Effector memory CD4-positive, alpha-beta T cell (primary cell): ENCODE measurements around the gene PTPN18.

Source experiments
- DNase-seq, 3 donors: peaks; one replicate each; pipeline ENCODE4 v3.0.0-alpha.2; 2020
- H3K27ac ChIP-seq: 2 replicates; pipeline ENCODE4 v1.7.0; 2013; ENCODE audit warnings: mild to moderate bottlenecking, low read length, moderate library complexity; ENCODE audit not compliant: insufficient read depth, poor library complexity, severe bottlenecking
- H3K27me3 ChIP-seq: replicated peaks from 2 replicates; pipeline ENCODE4 v1.7.0; 2013; ENCODE audit warnings: mild to moderate bottlenecking, low read length; ENCODE audit not compliant: insufficient read depth, control insufficient read depth, poor library complexity, severe bottlenecking
- H3K36me3 ChIP-seq: 2 replicates; pipeline ENCODE4 v1.7.0; 2013; ENCODE audit warnings: mild to moderate bottlenecking, low read length, moderate library complexity; ENCODE audit not compliant: control insufficient read depth, insufficient read depth
- H3K4me1 ChIP-seq: 2 replicates; pipeline ENCODE4 v1.7.0; 2013; ENCODE audit warnings: low read length, mild to moderate bottlenecking; ENCODE audit not compliant: control insufficient read depth, insufficient read depth, poor library complexity, severe bottlenecking
- H3K4me3 ChIP-seq: 2 replicates; pipeline ENCODE4 v1.7.0; 2013; ENCODE audit warnings: low read length, low read depth, mild to moderate bottlenecking; ENCODE audit not compliant: insufficient read depth, poor library complexity, severe bottlenecking
- H3K9me3 ChIP-seq: 2 replicates; pipeline ENCODE4 v1.7.0; 2013; ENCODE audit warnings: mild to moderate bottlenecking, low read length, moderate library complexity; ENCODE audit not compliant: control insufficient read depth

The PTPN18 gene

DNA sequence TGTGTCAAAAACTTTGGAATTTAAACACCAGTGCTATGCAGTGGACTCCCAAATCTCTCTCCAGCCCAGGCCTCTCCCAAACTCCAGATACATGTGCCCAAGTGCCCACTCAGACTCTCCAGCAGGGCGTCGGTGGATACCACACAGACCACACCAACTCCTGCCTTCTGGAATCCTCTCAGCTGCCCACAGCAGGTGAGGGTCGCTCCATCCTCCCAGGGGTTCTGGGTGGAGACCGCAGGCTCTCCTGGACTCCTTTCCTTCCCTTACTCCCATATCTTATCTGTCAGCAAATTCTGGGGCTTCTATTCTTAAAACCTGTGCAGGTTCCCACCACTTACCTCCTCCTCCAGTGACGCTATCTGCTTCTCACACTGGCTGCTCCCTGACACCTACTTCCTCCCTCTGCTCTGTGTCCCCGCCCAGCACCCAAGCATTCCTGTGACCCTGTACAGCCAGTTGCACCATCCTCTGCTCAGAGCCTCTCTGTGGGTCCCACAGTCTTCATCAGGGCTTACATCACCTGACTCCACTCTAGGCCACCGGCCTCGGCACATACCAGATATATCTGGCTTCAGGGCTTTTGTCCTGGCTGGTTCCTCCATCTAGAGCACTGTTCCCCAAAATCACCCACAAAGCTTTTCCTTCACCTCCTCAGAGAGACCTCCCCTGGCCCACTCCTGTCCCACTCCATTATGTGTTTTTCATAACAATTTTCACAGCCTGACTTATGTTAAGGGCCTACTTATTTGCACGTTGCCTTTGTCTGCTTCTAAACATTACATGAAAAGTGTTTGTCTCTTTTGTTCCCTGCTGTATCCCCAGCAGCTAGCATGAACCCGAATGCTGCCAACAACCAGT lies 15.7 kb upstream of the PTPN18 start:
- no peaks in the 10 kb centered on the region for H3K9me3 ChIP-seq
- H3K36me3 ChIP-seq, result peaks cover 26% of the 10 kb centered on the region
- H3K4me3 ChIP-seq, result no peak overlapping the region
- H3K27ac ChIP-seq, result no peak overlapping the region
- no peaks in the 10 kb centered on the region for H3K27me3 ChIP-seq
- peaks cover 7% of the 10 kb centered on the region for H3K4me1 ChIP-seq
- DNase-seq, result no peak

- Histone ChIP-seq H3K4me1 (peaks cover 7% of the 10 kb centered on the region), H3K27ac (peak overlapping the region; percentile 95)
Observed at GRCh38 chr2:130341562-130342019, 14.3 kb upstream of the PTPN18 start.

GRCh38 chr2:130342020-130342532 lies 13.8 kb upstream of the PTPN18 start:
- peak overlapping the region; percentile 95 for H3K27ac ChIP-seq
- H3K4me3 ChIP-seq, result peak overlapping the region; percentile 82
- peaks cover 45% of the 10 kb centered on the region for H3K36me3 ChIP-seq
- no peaks in the 10 kb centered on the region for H3K27me3 ChIP-seq
- peak; percentile 74 to 84 (median 82) for DNase-seq
- no peaks in the 10 kb centered on the region for H3K9me3 ChIP-seq
- peaks cover 7% of the 10 kb centered on the region for H3K4me1 ChIP-seq

More at GRCh38 chr2:130341562-130342019, 14.3 kb upstream of the PTPN18 start:
- Histone ChIP-seq H3K4me3 (peak overlapping the region; percentile 82), H3K9me3 (no peaks in the 10 kb centered on the region), H3K27me3 (no peaks in the 10 kb centered on the region), H3K36me3 (peaks cover 40% of the 10 kb centered on the region)
- no peak for DNase-seq

DNA sequence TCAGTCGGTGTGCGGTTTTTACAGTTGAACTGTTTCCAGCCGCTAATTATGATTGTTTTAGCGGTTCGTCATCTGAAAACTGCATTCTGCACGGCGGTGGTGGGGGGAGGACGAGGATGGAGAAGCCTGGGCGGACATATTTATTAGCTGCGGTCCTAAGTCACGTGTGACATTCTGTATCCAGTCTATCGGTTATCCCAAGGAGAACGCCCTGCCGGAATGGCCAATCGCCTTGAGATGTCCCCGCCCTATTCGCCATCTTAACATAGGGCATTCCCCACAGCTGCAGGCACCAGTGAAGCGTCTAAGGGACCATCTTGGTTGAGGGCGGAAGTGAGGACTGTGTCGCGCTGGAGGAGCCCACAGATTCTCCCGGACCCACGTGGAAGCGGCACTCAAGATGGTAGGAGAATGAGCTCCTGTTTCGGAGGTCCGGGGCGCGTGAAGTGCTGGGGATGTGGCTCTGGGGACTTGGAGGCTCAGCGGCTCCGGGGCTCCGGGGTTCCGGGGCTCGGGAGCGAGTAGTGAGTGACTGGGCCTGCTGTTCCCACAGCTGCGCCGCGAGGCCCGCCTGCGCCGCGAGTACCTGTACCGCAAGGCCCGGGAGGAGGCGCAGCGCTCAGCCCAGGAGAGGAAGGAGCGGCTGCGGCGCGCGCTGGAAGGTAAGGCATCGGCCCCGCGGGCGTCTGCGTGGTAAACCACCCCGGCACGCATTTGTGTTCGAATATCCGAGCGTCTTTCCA lies 13.2 kb upstream of the PTPN18 start, which contains the start of gene IMP4:
Gene IMP4 (plus strand): TSS at position 365 of the 743 bp plus-strand sequence. CDS start 36 bp downstream, at position 401.
- H3K36me3 ChIP-seq, result peaks cover 49% of the 10 kb centered on the region
- peak; percentile 90 to 97 (median 96) for DNase-seq
- peak within 1 kb of the TSS; percentile 82 for H3K4me3 ChIP-seq
- H3K4me1 ChIP-seq, result peaks cover 7% of the 10 kb centered on the region
- H3K9me3 ChIP-seq, result no peaks in the 10 kb centered on the region
- peak within 1 kb of the TSS; percentile 95 for H3K27ac ChIP-seq
- H3K27me3 ChIP-seq, result no peaks in the 10 kb centered on the region

GRCh38 chr2:130344578-130344977 lies 11.3 kb upstream of the PTPN18 start:
- peaks cover 7% of the 10 kb centered on the region for H3K4me1 ChIP-seq
- H3K27ac ChIP-seq, result no peak overlapping the region

DNA sequence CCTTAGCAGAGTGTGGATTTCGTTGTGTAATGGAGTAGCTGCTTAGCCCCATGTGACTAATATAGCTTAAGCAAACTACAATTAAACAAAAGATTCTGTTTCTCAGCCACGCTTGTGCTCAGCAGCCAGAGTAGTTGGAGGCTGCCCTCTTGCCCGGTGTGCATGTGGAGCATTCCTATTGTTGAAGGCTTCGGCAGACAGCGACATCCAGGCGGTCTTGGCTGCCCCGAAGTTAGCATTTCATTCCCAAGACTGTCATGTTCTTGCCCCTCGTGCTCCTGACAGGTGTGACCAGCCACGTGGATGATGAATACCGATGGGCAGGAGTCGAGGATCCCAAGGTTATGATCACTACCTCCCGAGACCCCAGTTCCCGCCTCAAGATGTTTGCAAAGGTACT lies 10.8 kb upstream of the PTPN18 start:
- Histone ChIP-seq H3K9me3 (no peaks in the 10 kb centered on the region), H3K27me3 (no peaks in the 10 kb centered on the region), H3K27ac (no peak overlapping the region), H3K36me3 (peaks cover 39% of the 10 kb centered on the region), H3K4me3 (no peak overlapping the region), H3K4me1 (peaks cover 7% of the 10 kb centered on the region)
- DNase-seq, result no peak

More at GRCh38 chr2:130344578-130344977, 11.3 kb upstream of the PTPN18 start:
- Histone ChIP-seq H3K36me3 (peaks cover 39% of the 10 kb centered on the region), H3K9me3 (no peaks in the 10 kb centered on the region), H3K4me3 (no peak overlapping the region), H3K27me3 (no peaks in the 10 kb centered on the region)
- no peak for DNase-seq

GRCh38 chr2:130345611-130346010 lies 10.2 kb upstream of the PTPN18 start:
- no peaks in the 10 kb centered on the region for H3K27me3 ChIP-seq
- H3K27ac ChIP-seq, result no peak overlapping the region
- H3K4me1 ChIP-seq, result peaks cover 7% of the 10 kb centered on the region
- DNase-seq, result no peak
- H3K9me3 ChIP-seq, result no peaks in the 10 kb centered on the region
- no peak overlapping the region for H3K4me3 ChIP-seq
- H3K36me3 ChIP-seq, result peaks cover 39% of the 10 kb centered on the region

DNA sequence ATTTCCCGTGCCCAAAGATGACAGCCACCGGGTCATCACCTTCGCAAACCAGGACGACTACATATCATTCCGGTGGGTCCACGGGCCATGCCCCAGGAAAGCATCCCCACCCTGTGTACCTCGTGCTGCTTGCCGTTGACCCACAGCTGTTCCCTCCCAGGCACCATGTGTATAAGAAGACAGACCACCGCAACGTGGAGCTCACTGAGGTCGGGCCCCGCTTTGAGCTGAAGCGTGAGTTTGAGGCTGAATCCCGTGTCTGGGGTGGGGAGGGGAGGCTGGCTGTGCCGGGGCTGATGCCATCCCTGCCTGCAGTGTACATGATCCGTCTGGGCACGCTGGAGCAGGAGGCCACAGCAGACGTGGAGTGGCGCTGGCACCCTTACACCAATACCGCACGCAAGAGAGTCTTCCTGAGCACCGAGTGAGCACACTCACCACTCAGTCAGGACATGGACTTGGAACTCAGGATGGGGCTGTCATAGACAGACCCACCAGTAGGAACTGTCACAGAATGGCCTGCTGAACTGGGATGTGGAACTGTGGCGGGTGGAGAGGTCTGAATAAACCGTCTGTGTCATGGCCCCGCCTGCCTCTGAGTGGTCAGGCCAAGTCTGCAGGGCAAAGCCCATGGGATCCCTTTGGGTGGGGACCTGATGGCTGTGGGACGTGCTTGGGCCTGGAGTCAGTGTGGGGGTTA lies 9.7 kb upstream of the PTPN18 start:
- no peak overlapping the region for H3K4me3 ChIP-seq
- H3K27ac ChIP-seq, result no peak overlapping the region

GRCh38 chr2:130346741-130347066 lies 9.2 kb upstream of the PTPN18 start:
- Histone ChIP-seq H3K27ac (no peak overlapping the region), H3K4me3 (no peak overlapping the region), H3K4me1 (peaks cover 7% of the 10 kb centered on the region), H3K27me3 (no peaks in the 10 kb centered on the region), H3K9me3 (no peaks in the 10 kb centered on the region), H3K36me3 (peaks cover 39% of the 10 kb centered on the region)
- DNase-seq, result no peak

More for the DNA sequence above, 9.7 kb upstream of the PTPN18 start:
- Histone ChIP-seq H3K27me3 (no peaks in the 10 kb centered on the region), H3K9me3 (no peaks in the 10 kb centered on the region), H3K4me1 (peaks cover 7% of the 10 kb centered on the region), H3K36me3 (peaks cover 39% of the 10 kb centered on the region)
- DNase-seq, result no peak
